ENCODE results near the gene PLEKHG5.
"Not testable (repeated sequence)": the region's sequence is repeated elsewhere in the genome, so short reads cannot be mapped to it uniquely, and the experiment has no call there.

The PLEKHG5 gene

GRCh38 chr1:6495540-6496364, 4.3 kb upstream of the PLEKHG5 start:
- no peak for DNase-seq

- DNase-seq = no peak
These were observed 3.6 kb upstream of the PLEKHG5 start for GRCh38 chr1:6495041-6495441.

GRCh38 chr1:6494627-6495026, 3.2 kb upstream of the PLEKHG5 start:
- no peak for DNase-seq

- not testable (repeated sequence) for DNase-seq
These were observed 2.4 kb upstream of the PLEKHG5 start for GRCh38 chr1:6493834-6494223.

- DNase-seq = no peak
These were observed 499 bp upstream of the PLEKHG5 start for GRCh38 chr1:6491966-6492365.

- no peak for DNase-seq
These were observed 402 bp downstream of the PLEKHG5 start for GRCh38 chr1:6491081-6491449.

GRCh38 chr1:6490181-6491080, 1.0 kb downstream of the PLEKHG5 start:
- peak; percentile 17 to 45 (median 30) for DNase-seq

- peak; percentile 54 to 63 (median 61) for DNase-seq
These were observed 1.7 kb downstream of the PLEKHG5 start for GRCh38 chr1:6489799-6490180.

GRCh38 chr1:6489383-6489765, 2.1 kb downstream of the PLEKHG5 start:
- DNase-seq = no peak

GRCh38 chr1:6488602-6489382, 2.7 kb downstream of the PLEKHG5 start:
- no peak for DNase-seq

- DNase-seq = no peak
These were observed 3.5 kb downstream of the PLEKHG5 start for GRCh38 chr1:6487804-6488484.

- DNase-seq = peak; percentile 76 to 83 (median 78)
These were observed 4.9 kb downstream of the PLEKHG5 start for GRCh38 chr1:6486433-6487011.

GRCh38 chr1:6485168-6486101, 6.0 kb downstream of the PLEKHG5 start:
- DNase-seq = no peak

- no peak for DNase-seq
These were observed 6.7 kb downstream of the PLEKHG5 start for GRCh38 chr1:6484826-6485167.

GRCh38 chr1:6483761-6484117, 7.7 kb downstream of the PLEKHG5 start:
- no peak for DNase-seq

GRCh38 chr1:6483017-6483760, 8.3 kb downstream of the PLEKHG5 start:
- DNase-seq = no peak

- no peak for DNase-seq
These were observed 9.6 kb downstream of the PLEKHG5 start for GRCh38 chr1:6481820-6482219.

- DNase-seq = no peak
These were observed 14.2 kb downstream of the PLEKHG5 start for GRCh38 chr1:6477039-6477820.

- no peak for DNase-seq
These were observed 15.0 kb downstream of the PLEKHG5 start for GRCh38 chr1:6476483-6476882.
